ENCODE measurements around the gene SCLY.
"Not testable (repeated sequence)": the region's sequence is repeated elsewhere in the genome, so short reads cannot be mapped to it uniquely, and the experiment has no call there.

The SCLY gene

GRCh38 chr2:238042090-238042489 is 18.7 kb upstream of the SCLY start:
- Histone ChIP-seq H3K9me3 (ENCODE audit: low read length) (no peaks in the 10 kb centered on the region), H3K4me1 (ENCODE audit: insufficient read depth, low read length) (no peaks in the 10 kb centered on the region), H3K36me3 (ENCODE audit: insufficient read depth, low read length) (peaks cover 59% of the 10 kb centered on the region), H3K9ac (ENCODE audit: low read length) (no peak overlapping the region), H3K27me3 (ENCODE audit: control insufficient read depth in 1 of 2, insufficient read depth in 2 of 2, low read length in 2 of 2) (no peaks in the 10 kb centered on the region), H3K4me3 (ENCODE audit: low read depth in 1 of 2, low read length in 2 of 2) (no peak overlapping the region), H3K27ac (ENCODE audit: low read depth, low read length) (no peak overlapping the region)

GRCh38 chr2:238042849-238043584 is 17.8 kb upstream of the SCLY start:
- Histone ChIP-seq H3K4me3 (ENCODE audit: low read depth in 1 of 2, low read length in 2 of 2) (no peak overlapping the region), H3K9ac (ENCODE audit: low read length) (no peak overlapping the region), H3K27ac (ENCODE audit: low read depth, low read length) (no peak overlapping the region), H3K36me3 (ENCODE audit: insufficient read depth, low read length) (peaks cover 50% of the 10 kb centered on the region), H3K9me3 (ENCODE audit: low read length) (no peaks in the 10 kb centered on the region), H3K27me3 (ENCODE audit: control insufficient read depth in 1 of 2, insufficient read depth in 2 of 2, low read length in 2 of 2) (no peaks in the 10 kb centered on the region), H3K4me1 (ENCODE audit: insufficient read depth, low read length) (no peaks in the 10 kb centered on the region)

GRCh38 chr2:238043851-238044250 is 16.9 kb upstream of the SCLY start:
- peaks cover 43% of the 10 kb centered on the region for H3K36me3 ChIP-seq (ENCODE audit: insufficient read depth, low read length)
- H3K4me1 ChIP-seq (ENCODE audit: insufficient read depth, low read length): no peaks in the 10 kb centered on the region

GRCh38 chr2:238045575-238045974 is 15.2 kb upstream of the SCLY start:
- Histone ChIP-seq H3K9me3 (ENCODE audit: low read length) (no peaks in the 10 kb centered on the region), H3K27ac (ENCODE audit: low read depth, low read length) (no peak overlapping the region), H3K27me3 (ENCODE audit: control insufficient read depth in 1 of 2, insufficient read depth in 2 of 2, low read length in 2 of 2) (no peaks in the 10 kb centered on the region), H3K9ac (ENCODE audit: low read length) (no peak overlapping the region), H3K4me1 (ENCODE audit: insufficient read depth, low read length) (no peaks in the 10 kb centered on the region), H3K4me3 (ENCODE audit: low read depth in 1 of 2, low read length in 2 of 2) (no peak overlapping the region), H3K36me3 (ENCODE audit: insufficient read depth, low read length) (peaks cover 29% of the 10 kb centered on the region)

More at GRCh38 chr2:238043851-238044250, 16.9 kb upstream of the SCLY start:
- Histone ChIP-seq H3K9me3 (ENCODE audit: low read length) (no peaks in the 10 kb centered on the region), H3K27ac (ENCODE audit: low read depth, low read length) (no peak overlapping the region), H3K9ac (ENCODE audit: low read length) (no peak overlapping the region), H3K4me3 (ENCODE audit: low read depth in 1 of 2, low read length in 2 of 2) (no peak overlapping the region), H3K27me3 (ENCODE audit: control insufficient read depth in 1 of 2, insufficient read depth in 2 of 2, low read length in 2 of 2) (no peaks in the 10 kb centered on the region)

GRCh38 chr2:238046725-238047270 is 14.0 kb upstream of the SCLY start:
- H3K9ac ChIP-seq (ENCODE audit: low read length): no peak overlapping the region
- H3K4me3 ChIP-seq (ENCODE audit: low read depth in 1 of 2, low read length in 2 of 2): no peak overlapping the region
- H3K27me3 ChIP-seq (ENCODE audit: control insufficient read depth in 1 of 2, insufficient read depth in 2 of 2, low read length in 2 of 2): no peaks in the 10 kb centered on the region
- no peaks in the 10 kb centered on the region for H3K4me1 ChIP-seq (ENCODE audit: insufficient read depth, low read length)
- no peaks in the 10 kb centered on the region for H3K9me3 ChIP-seq (ENCODE audit: low read length)
- peaks cover 18% of the 10 kb centered on the region for H3K36me3 ChIP-seq (ENCODE audit: insufficient read depth, low read length)
- H3K27ac ChIP-seq (ENCODE audit: low read depth, low read length): no peak overlapping the region

GRCh38 chr2:238053191-238053776 is 7.5 kb upstream of the SCLY start:
- H3K27ac ChIP-seq (ENCODE audit: low read depth, low read length): no peak overlapping the region
- H3K4me1 ChIP-seq (ENCODE audit: insufficient read depth, low read length): no peaks in the 10 kb centered on the region
- H3K36me3 ChIP-seq (ENCODE audit: insufficient read depth, low read length): no peaks in the 10 kb centered on the region
- no peaks in the 10 kb centered on the region for H3K9me3 ChIP-seq (ENCODE audit: low read length)
- H3K4me3 ChIP-seq (ENCODE audit: low read depth in 1 of 2, low read length in 2 of 2): no peak overlapping the region
- H3K27me3 ChIP-seq (ENCODE audit: control insufficient read depth in 1 of 2, insufficient read depth in 2 of 2, low read length in 2 of 2): no peaks in the 10 kb centered on the region
- no peak overlapping the region for H3K9ac ChIP-seq (ENCODE audit: low read length)

- Histone ChIP-seq H3K27me3 (ENCODE audit: control insufficient read depth in 1 of 2, insufficient read depth in 2 of 2, low read length in 2 of 2) (no peaks in the 10 kb centered on the region), H3K36me3 (ENCODE audit: insufficient read depth, low read length) (no peaks in the 10 kb centered on the region), H3K4me3 (ENCODE audit: low read depth in 1 of 2, low read length in 2 of 2) (no peak overlapping the region), H3K4me1 (ENCODE audit: insufficient read depth, low read length) (peaks cover 10% of the 10 kb centered on the region), H3K9me3 (ENCODE audit: low read length) (no peaks in the 10 kb centered on the region), H3K9ac (ENCODE audit: low read length) (no peak overlapping the region), H3K27ac (ENCODE audit: low read depth, low read length) (no peak overlapping the region)
Observed at GRCh38 chr2:238055841-238056240, 5.0 kb upstream of the SCLY start.

GRCh38 chr2:238057696-238058575 is 2.9 kb upstream of the SCLY start:
- H3K27me3 ChIP-seq (ENCODE audit: control insufficient read depth in 1 of 2, insufficient read depth in 2 of 2, low read length in 2 of 2); H3K9ac ChIP-seq (ENCODE audit: low read length); H3K4me3 ChIP-seq (ENCODE audit: low read depth in 1 of 2, low read length in 2 of 2); H3K36me3 ChIP-seq (ENCODE audit: insufficient read depth, low read length); H3K9me3 ChIP-seq (ENCODE audit: low read length); H3K27ac ChIP-seq (ENCODE audit: low read depth, low read length): not testable (repeated sequence)
- peaks cover 17% of the 10 kb centered on the region for H3K4me1 ChIP-seq (ENCODE audit: insufficient read depth, low read length)

- H3K9ac ChIP-seq (ENCODE audit: low read length): no peak overlapping the region
Observed at GRCh38 chr2:238059505-238059904, 1.3 kb upstream of the SCLY start.

GRCh38 chr2:238060096-238060541 is 682 bp upstream of the SCLY start:
- H3K4me3 ChIP-seq (ENCODE audit: low read depth in 1 of 2, low read length in 2 of 2): peak overlapping the region; percentile 75 to 89
- peaks cover 17% of the 10 kb centered on the region for H3K4me1 ChIP-seq (ENCODE audit: insufficient read depth, low read length)
- H3K9ac ChIP-seq (ENCODE audit: low read length): peak overlapping the region; percentile 77
- H3K36me3 ChIP-seq (ENCODE audit: insufficient read depth, low read length): no peaks in the 10 kb centered on the region
- H3K27ac ChIP-seq (ENCODE audit: low read depth, low read length): peak overlapping the region; percentile 78
- H3K27me3 ChIP-seq (ENCODE audit: control insufficient read depth in 1 of 2, insufficient read depth in 2 of 2, low read length in 2 of 2): no peaks in the 10 kb centered on the region
- no peaks in the 10 kb centered on the region for H3K9me3 ChIP-seq (ENCODE audit: low read length)

More at GRCh38 chr2:238059505-238059904, 1.3 kb upstream of the SCLY start:
- Histone ChIP-seq H3K9me3 (ENCODE audit: low read length) (no peaks in the 10 kb centered on the region), H3K27ac (ENCODE audit: low read depth, low read length) (no peak overlapping the region), H3K27me3 (ENCODE audit: control insufficient read depth in 1 of 2, insufficient read depth in 2 of 2, low read length in 2 of 2) (no peaks in the 10 kb centered on the region), H3K36me3 (ENCODE audit: insufficient read depth, low read length) (no peaks in the 10 kb centered on the region), H3K4me3 (ENCODE audit: low read depth in 1 of 2, low read length in 2 of 2) (peak overlapping the region in 1 of 2 donors; percentile 89), H3K4me1 (ENCODE audit: insufficient read depth, low read length) (peaks cover 17% of the 10 kb centered on the region)
